GM19099 (cell line): ENCODE measurements around the gene MMS22L.

Experiments
- POLR2A ChIP-seq: IDR thresholded peaks from 3 replicates; pipeline ENCODE4 v1.6.1; 2011; ENCODE audit warnings: low read depth; ENCODE audit not compliant: insufficient read length; ENCODE audit errors: extremely low read depth

Gene MMS22L

DNA sequence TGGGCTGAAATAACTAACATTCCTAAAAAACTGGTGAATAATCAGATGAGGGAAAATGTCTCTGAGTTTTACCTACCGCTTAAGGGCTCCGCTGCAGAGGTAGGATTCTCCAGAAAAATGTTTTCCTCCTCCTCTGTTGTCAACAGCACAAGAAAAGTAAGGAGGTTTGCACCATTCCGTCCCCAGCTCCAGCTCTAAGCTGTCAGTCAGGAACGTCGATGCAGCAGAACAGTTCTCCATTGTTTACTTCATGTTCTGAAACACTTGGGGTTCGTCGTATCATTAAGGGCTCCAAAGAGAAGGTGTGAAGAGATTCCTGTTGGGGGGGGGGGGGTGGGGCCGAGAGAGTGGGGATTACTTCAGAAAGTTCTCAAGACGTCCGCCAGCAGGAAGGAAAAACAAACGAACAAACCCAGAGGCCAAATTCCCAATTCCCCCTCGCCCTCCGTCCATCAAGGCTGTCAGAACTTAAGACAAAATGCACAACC is 734 bp downstream of the MMS22L start:
- TF ChIP-seq POLR2A: no peak

DNA sequence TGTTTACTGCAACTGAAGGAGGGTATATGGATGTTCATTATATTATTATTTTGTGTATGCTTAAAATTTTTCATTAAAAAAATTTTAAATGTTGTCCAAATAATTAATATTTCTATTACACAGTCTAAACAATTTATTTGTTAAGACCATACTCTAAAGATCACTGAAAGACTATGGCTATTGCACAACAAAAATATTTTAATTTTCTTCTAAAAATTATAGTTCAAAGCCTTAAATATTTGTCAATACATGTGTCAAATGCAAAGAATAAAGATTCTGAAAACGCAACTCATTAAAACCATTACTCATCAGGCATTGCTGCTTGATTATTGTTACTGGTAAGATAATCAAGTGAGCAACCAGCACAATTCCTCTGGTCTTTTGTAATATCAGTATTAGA is 2.2 kb downstream of the MMS22L start:
- no peak for TF ChIP-seq POLR2A

- no peak for TF ChIP-seq POLR2A
These were observed 7.2 kb downstream of the MMS22L start for GRCh38 chr6:97275804-97276203.

DNA sequence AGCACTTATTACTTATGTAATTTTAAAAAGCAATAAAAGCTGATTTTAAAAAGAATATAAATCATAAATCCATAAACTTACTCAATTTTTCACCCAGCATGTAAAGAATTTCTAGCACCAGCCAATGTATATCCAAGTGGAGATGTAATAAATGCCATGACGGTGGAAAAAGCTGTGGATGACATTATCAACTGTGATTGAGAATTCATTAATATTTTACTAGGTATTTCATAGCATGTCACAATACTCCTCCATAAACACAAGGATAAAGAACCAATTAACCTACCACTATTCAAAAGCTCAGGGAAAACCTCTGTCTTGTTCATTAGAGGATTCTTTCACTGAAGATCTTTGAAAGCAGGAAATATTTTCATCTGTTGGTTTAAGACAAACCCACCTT is 13.2 kb downstream of the MMS22L start:
- TF ChIP-seq POLR2A: no peak

GRCh38 chr6:97262676-97263075 is 20.3 kb downstream of the MMS22L start:
- no peak for TF ChIP-seq POLR2A

GRCh38 chr6:97246842-97247241 is 36.2 kb downstream of the MMS22L start:
- no peak for TF ChIP-seq POLR2A

- TF ChIP-seq POLR2A: no peak
These were observed 42.8 kb downstream of the MMS22L start for GRCh38 chr6:97240222-97240621.

DNA sequence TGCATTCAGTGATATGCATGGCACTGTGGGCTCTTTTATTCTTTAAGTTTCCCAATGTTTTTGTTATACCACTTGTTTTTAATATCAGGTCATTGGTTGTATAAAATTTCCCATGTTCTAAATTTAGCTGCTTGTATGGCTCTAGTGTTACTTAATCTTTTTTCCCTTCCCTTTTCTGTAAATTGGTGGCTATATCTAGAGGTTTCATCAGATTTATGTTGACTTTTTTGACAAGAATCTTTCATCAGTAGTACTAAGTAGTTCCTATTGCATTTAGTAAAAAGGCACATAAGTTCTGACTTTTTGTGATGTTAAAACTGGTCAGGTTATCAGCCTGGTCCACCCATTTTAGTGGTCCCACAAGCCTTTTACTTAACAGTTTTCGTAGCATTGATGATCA is 51.1 kb downstream of the MMS22L start:
- TF ChIP-seq POLR2A: no peak

GRCh38 chr6:97222903-97223302 is 60.1 kb downstream of the MMS22L start:
- no peak for TF ChIP-seq POLR2A

DNA sequence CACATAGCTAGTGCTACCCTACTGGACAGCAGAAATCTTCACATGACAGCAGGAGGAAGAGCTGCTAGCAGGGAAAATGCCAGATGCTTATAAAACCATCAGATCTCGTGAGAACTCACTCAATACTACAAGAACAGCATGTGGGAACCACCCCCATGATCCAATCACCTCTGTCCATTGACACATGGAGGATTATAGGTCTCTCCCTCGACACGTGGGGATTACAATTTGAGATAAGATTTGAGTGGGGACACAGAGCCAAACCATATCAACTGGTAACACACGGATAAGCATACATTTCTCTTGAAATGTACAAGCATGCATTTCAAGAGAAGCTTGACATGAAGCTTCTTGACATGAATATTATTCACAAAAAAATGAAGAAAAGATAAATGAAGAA is 64.1 kb downstream of the MMS22L start:
- no peak for TF ChIP-seq POLR2A

DNA sequence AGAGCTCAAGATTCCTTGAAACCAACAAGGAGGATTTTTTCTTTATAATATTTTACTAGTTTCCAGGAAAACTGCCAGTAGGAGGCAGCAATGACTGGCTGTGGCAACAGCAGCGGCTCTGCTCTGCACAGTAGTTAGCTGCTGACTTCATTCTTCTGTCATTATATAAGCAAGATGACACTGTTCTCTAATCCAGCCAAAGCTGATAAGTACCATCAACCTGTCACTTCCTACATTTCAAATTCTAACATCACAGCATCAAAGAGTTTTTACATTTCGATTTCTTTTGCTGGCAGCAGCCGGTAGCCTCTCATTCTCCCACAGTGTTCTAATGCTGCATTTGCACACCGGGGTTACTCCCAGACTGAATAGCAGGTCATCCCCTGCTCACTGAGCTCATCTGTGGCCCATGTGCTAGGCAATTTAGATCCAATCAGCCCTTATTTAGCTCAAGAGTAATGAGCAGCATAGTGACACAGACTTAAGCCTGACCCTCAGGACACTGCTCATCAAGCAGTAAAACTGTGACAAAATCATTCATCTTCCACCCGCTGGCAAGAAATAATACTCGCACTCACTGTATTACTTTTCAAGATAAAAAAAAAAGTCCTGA is 67.8 kb downstream of the MMS22L start:
- no peak for TF ChIP-seq POLR2A

- TF ChIP-seq POLR2A: no peak
These were observed 68.3 kb downstream of the MMS22L start for GRCh38 chr6:97214671-97215070.

GRCh38 chr6:97207383-97207782 is 75.6 kb downstream of the MMS22L start:
- TF ChIP-seq POLR2A: no peak

- TF ChIP-seq POLR2A: no peak
These were observed 77.0 kb downstream of the MMS22L start for GRCh38 chr6:97205966-97206365.

DNA sequence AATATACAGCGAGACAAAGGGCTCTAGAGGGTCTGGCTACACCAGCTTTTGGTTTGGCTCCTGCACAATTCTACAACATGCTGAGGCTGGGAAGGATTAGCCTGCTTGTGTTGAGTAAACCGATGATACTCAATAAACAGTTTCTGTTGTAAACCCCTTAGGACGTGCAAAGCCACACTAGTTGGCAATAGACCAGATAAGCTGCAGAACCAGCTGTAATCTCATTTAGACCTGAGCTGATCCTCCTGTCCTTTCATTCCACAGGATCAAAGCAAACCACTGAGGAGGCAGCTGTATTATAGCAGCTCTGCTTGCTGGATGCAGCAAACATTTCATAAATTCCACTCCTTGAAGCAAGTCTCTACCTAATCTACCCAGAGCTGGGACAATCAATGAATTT is 79.7 kb downstream of the MMS22L start:
- TF ChIP-seq POLR2A: no peak

DNA sequence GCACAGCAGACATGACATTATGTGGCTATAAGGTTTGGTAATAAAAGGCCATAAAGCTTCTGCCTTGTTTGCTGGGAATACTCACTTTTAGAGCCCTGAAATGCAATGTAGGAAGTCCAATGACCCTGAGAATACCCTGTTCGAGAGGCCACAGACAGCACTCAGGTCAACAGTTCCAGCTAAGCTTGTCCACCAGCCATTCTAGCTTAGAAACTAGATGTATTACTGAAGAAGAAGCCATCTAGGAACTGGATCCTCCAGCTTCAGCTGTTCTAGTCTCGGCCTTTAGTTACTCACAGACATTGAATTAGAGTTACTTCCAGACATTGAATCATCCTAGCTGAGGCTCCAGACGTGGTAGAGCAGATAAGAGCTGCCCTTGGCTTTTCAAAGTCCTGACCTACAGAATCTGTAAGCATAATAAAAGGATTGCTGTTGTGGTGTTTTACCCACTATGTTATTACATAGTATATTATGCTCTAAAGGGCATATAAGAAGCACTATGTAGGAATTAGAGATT is 84.9 kb downstream of the MMS22L start:
- TF ChIP-seq POLR2A: no peak

- TF ChIP-seq POLR2A: no peak
These were observed 87.9 kb downstream of the MMS22L start for GRCh38 chr6:97195117-97195516.
